Suprapubic skin (tissue), 4 donors: ENCODE measurements around the gene RUSF1. TPM values are rescaled to one million over a fixed set of nuclear protein-coding genes. Genes with fewer than 3 reads are reported as not detected.

Source experiments
- DNase-seq, 2 donors: peaks; one replicate each; pipeline ENCODE4 v3.0.0-alpha.2; 2019; ENCODE audit warnings: low spot score in 2 of 2
- H3K27ac ChIP-seq: fragments of 200-600 bp; sonication (generic); one replicate; pipeline ENCODE4 v1.5.1; 2019
- H3K27me3 ChIP-seq: fragments of 200-600 bp; sonication (generic); one replicate; pipeline ENCODE4 v1.5.1; 2019
- H3K36me3 ChIP-seq: fragments of 200-600 bp; sonication (generic); one replicate; pipeline ENCODE4 v1.5.1; 2019
- H3K4me1 ChIP-seq: fragments of 200-600 bp; sonication (generic); one replicate; pipeline ENCODE4 v1.5.1; 2019
- H3K4me3 ChIP-seq: fragments of 200-600 bp; sonication (generic); one replicate; pipeline ENCODE4 v1.5.1; 2019; ENCODE audit warnings: mild to moderate bottlenecking
- H3K9me3 ChIP-seq: fragments of 200-600 bp; sonication (generic); one replicate; pipeline ENCODE4 v1.5.1; 2019
- CTCF ChIP-seq, 2 donors: fragments of 200-600 bp in 1 of 2; fragments of 450-650 bp in 1 of 2; sonication (generic) in 1 of 2; IDR thresholded peaks; one replicate each; pipeline ENCODE4 v1.5.1; 2016 to 2019; ENCODE audit warnings: antibody characterized with exemption in 2 of 2, mild to moderate bottlenecking in 1 of 2, moderate library complexity in 1 of 2
- EP300 ChIP-seq: sonication (generic); formaldehyde crosslinking; IDR thresholded peaks from one replicate; pipeline ENCODE4 v1.6.1; 2017; ENCODE audit warnings: antibody characterized with exemption
- POLR2A ChIP-seq, 2 donors: fragments of 450-650 bp; IDR thresholded peaks; one replicate each; pipeline ENCODE4 v1.6.1; 2017; ENCODE audit warnings: antibody characterized with exemption in 2 of 2, mild to moderate bottlenecking in 2 of 2, moderate library complexity in 2 of 2
- POLR2AphosphoS5 ChIP-seq, 3 donors: sonication (generic); formaldehyde crosslinking; IDR thresholded peaks; one replicate each; pipeline ENCODE4 v1.6.1; 2017; ENCODE audit warnings: antibody characterized with exemption in 3 of 3
- WGBS: methylation state at CpG from one replicate; pipeline ENCODE4 v1.1.5; 2018; 5-methylcytosine and 5-hydroxymethylcytosine counted together
- total RNA-seq, 4 donors: library from RNA; depleted of rRNA; stranded (reverse); fragments of >200 nt; gene quantifications; one replicate each; pipeline ENCODE4 v1.1.0, GENCODE V29; 2016

The RUSF1 gene
- total RNA-seq, 4 donors from 2014 or later: 44.6 to 109 (median 56.1) TPM

DNA sequence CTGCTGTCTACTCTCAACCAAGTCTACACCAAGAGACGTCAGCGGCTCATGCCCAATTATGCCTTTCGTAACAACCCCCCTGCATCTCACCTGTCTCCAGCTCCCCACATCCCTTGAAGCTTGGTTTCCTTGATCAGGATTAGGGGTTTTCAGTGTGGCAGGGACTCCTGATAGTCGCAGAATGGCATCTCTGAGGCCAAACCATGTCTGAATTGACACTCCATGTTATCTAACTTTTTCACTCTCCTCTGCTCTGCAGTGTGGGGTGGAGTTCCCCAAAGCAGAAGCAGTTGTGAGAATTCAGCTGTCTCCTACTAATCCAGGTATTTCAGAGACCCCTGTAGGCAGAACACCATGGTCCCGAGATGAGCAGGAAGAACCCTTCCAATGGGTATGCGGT lies 13.9 kb upstream of the RUSF1 start:
- H3K9me3 ChIP-seq: no peaks in the 10 kb centered on the region
- TF ChIP-seq POLR2AphosphoS5 (IDR thresholded peaks at IDR 0.05) (no peak), POLR2A (IDR thresholded peaks at IDR 0.05) (no peak), EP300 (no peak), CTCF (IDR thresholded peaks at IDR 0.05) (no peak)
- no peaks in the 10 kb centered on the region for H3K4me1 ChIP-seq
- DNase-seq: no peak
- no peaks in the 10 kb centered on the region for H3K36me3 ChIP-seq
- H3K27me3 ChIP-seq: no peaks in the 10 kb centered on the region
- WGBS: 84% methylated on average over 6 of the region's 6 CpGs
- no peak overlapping the region for H3K27ac ChIP-seq
- H3K4me3 ChIP-seq: no peak overlapping the region

- no peaks in the 10 kb centered on the region for H3K27me3 ChIP-seq
- no peak overlapping the region for H3K27ac ChIP-seq
- WGBS: 88% methylated on average over 3 of the region's 3 CpGs
- no peaks in the 10 kb centered on the region for H3K4me1 ChIP-seq
- no peak overlapping the region for H3K4me3 ChIP-seq
- H3K9me3 ChIP-seq: no peaks in the 10 kb centered on the region
- no peak for DNase-seq
- H3K36me3 ChIP-seq: no peaks in the 10 kb centered on the region
- TF ChIP-seq EP300 (no peak), POLR2A (IDR thresholded peaks at IDR 0.05) (no peak), CTCF (IDR thresholded peaks at IDR 0.05) (no peak), POLR2AphosphoS5 (IDR thresholded peaks at IDR 0.05) (no peak)
These were observed 13.2 kb upstream of the RUSF1 start for GRCh38 chr16:31521368-31521767.

GRCh38 chr16:31519759-31520431 lies 11.7 kb upstream of the RUSF1 start:
- no peak overlapping the region for H3K27ac ChIP-seq
- H3K4me3 ChIP-seq: no peak overlapping the region
- no peak for DNase-seq
- H3K36me3 ChIP-seq: no peaks in the 10 kb centered on the region
- 70% methylated on average over 2 of the region's 2 CpGs for WGBS
- H3K9me3 ChIP-seq: no peaks in the 10 kb centered on the region
- no peaks in the 10 kb centered on the region for H3K27me3 ChIP-seq
- TF ChIP-seq CTCF (IDR thresholded peaks at IDR 0.05) (no peak), POLR2AphosphoS5 (IDR thresholded peaks at IDR 0.05) (no peak), POLR2A (IDR thresholded peaks at IDR 0.05) (no peak), EP300 (no peak)
- H3K4me1 ChIP-seq: no peaks in the 10 kb centered on the region

DNA sequence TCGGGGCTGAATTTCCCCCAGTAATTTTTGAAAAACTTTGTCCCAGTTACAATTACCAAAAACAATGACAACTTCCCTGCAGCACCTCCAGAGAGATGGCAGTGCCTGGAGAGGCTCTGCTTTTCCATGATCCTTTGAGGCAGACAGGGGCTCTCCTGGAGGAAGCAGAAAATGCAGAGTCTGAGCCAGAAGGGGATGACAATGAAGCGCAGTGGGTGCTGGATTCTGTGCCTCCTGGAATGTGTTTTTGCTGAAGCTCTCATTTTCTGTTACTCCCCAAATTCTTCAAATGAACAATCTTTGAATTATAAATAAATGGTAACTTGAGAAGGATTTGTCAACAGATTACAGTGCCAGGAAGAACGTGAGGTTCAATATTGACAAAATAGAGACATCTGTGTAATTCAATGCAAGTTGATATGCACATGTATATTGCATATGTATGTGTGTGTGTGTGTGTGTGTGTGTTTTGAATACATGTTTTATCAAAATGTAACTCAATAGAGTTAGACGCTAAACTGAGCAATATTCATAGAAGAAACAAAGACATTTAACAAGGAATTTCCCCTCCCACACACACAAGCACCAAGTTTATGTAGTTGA lies 9.7 kb upstream of the RUSF1 start:
- Histone ChIP-seq H3K27me3 (no peaks in the 10 kb centered on the region), H3K4me1 (no peaks in the 10 kb centered on the region), H3K27ac (no peak overlapping the region), H3K9me3 (no peaks in the 10 kb centered on the region), H3K4me3 (no peak overlapping the region), H3K36me3 (no peaks in the 10 kb centered on the region)
- WGBS: 74% methylated on average over 4 of the region's 4 CpGs
- TF ChIP-seq EP300 (no peak), CTCF (IDR thresholded peaks at IDR 0.05) (no peak), POLR2AphosphoS5 (IDR thresholded peaks at IDR 0.05) (no peak), POLR2A (IDR thresholded peaks at IDR 0.05) (no peak)
- no peak for DNase-seq

DNA sequence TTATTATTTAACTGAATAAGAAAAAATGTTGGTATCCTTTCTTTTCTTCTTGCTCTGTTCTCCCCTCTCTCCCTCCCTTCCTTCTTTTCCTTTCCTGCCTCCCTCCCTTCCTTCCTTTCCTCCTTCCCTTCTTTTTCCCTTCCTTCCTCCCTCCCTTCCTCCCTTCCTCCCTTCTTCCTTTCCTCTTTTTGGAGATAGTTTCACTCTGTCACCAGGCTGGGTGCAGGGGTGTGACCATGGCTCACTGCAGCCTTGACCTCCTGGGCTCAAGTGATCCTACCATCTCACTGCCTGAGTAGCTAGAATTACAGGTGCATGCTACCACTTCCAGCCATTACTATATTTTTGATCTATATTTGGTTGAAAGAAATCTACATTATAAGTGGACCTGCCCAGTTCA lies 5.7 kb upstream of the RUSF1 start:
- Histone ChIP-seq H3K27me3 (no peaks in the 10 kb centered on the region), H3K9me3 (no peaks in the 10 kb centered on the region), H3K4me1 (peaks cover 9% of the 10 kb centered on the region), H3K4me3 (no peak overlapping the region), H3K27ac (no peak overlapping the region), H3K36me3 (no peaks in the 10 kb centered on the region)
- DNase-seq: no peak
- TF ChIP-seq CTCF (IDR thresholded peaks at IDR 0.05) (no peak), POLR2AphosphoS5 (IDR thresholded peaks at IDR 0.05) (no peak), EP300 (no peak), POLR2A (IDR thresholded peaks at IDR 0.05) (no peak)
